Bronchial epithelial cell (primary cell): ENCODE data around the gene SDR9C7. TPM values are rescaled to one million over a fixed set of nuclear protein-coding genes. Genes with fewer than 3 reads are reported as not detected.
"Not testable (repeated sequence)": the region's sequence is repeated elsewhere in the genome, so short reads cannot be mapped to it uniquely, and the experiment has no call there.

Source experiments
- DNase-seq: peaks from one replicate; pipeline ENCODE4 v3.0.0-alpha.2; 2010; ENCODE audit warnings: low read depth
- FAIRE-seq: peaks from 2 replicates; lab custom pipeline; 2011; peaks lifted over from hg19 to GRCh38; lab: Jason Lieb, UNC
- H3K27me3 ChIP-seq: 2 replicates; pipeline ENCODE4 v1.5.1; 2011; ENCODE audit warnings: low read length; ENCODE audit not compliant: control insufficient read depth, insufficient read depth
- H3K36me3 ChIP-seq: 2 replicates; pipeline ENCODE4 v1.5.1; 2011; ENCODE audit warnings: low read length; ENCODE audit not compliant: control insufficient read depth, insufficient read depth
- H3K4me3 ChIP-seq: 2 replicates; pipeline ENCODE4 v1.5.1; 2011; ENCODE audit warnings: mild to moderate bottlenecking, low read depth, low read length, control low read depth
- total RNA-seq: library from RNA; depleted of rRNA; stranded (reverse); fragments of >200 nt; gene quantifications from 2 replicates; pipeline ENCODE4 v1.2.1, GENCODE V29; 2014
- TF ChIP-seq, protein P1 (sequence below): IDR thresholded peaks from 2 replicates; pipeline ENCODE4 v1.5.1; 2011; ENCODE audit warnings: mild to moderate bottlenecking, moderate library complexity, low read length, control low read depth, inconsistent platforms; ENCODE audit not compliant: insufficient read depth, severe bottlenecking

Gene SDR9C7
- total RNA-seq, 1 donor from 2014 or later: 0.26 TPM

GRCh38 chr12:56978397-56979138 is 44.4 kb upstream of the SDR9C7 start:
- DNase-seq: no peak
- no peaks in the 10 kb centered on the region for H3K27me3 ChIP-seq
- no peaks in the 10 kb centered on the region for H3K36me3 ChIP-seq
- no peak for FAIRE-seq
- TF ChIP-seq, protein P1, sequence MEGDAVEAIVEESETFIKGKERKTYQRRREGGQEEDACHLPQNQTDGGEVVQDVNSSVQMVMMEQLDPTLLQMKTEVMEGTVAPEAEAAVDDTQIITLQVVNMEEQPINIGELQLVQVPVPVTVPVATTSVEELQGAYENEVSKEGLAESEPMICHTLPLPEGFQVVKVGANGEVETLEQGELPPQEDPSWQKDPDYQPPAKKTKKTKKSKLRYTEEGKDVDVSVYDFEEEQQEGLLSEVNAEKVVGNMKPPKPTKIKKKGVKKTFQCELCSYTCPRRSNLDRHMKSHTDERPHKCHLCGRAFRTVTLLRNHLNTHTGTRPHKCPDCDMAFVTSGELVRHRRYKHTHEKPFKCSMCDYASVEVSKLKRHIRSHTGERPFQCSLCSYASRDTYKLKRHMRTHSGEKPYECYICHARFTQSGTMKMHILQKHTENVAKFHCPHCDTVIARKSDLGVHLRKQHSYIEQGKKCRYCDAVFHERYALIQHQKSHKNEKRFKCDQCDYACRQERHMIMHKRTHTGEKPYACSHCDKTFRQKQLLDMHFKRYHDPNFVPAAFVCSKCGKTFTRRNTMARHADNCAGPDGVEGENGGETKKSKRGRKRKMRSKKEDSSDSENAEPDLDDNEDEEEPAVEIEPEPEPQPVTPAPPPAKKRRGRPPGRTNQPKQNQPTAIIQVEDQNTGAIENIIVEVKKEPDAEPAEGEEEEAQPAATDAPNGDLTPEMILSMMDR: no peak
- H3K4me3 ChIP-seq: no peak overlapping the region

GRCh38 chr12:56977361-56977760 is 43.2 kb upstream of the SDR9C7 start:
- not testable (repeated sequence) for H3K36me3 ChIP-seq, FAIRE-seq, H3K4me3 ChIP-seq, H3K27me3 ChIP-seq, DNase-seq

GRCh38 chr12:56974224-56974623 is 40.0 kb upstream of the SDR9C7 start:
- H3K4me3 ChIP-seq, DNase-seq, FAIRE-seq, H3K27me3 ChIP-seq, H3K36me3 ChIP-seq: not testable (repeated sequence)

DNA sequence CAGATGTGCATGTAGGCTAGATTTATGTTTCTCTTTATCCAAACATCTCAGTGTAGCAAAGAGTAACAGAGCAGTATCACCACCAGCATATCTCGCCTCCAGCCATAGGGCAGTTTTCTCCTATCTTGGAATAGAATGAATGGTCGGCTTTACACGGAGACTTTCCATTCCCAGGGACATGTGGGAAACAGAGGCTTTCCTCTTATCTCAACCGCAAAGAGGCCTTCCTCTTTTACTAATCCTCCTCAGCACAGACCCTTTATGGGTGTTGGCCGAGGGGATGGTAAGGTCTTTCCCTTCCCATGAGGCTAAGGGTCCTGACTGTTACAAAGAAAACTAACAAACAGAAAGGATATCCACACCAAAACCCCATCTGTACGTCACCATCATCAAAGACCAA is 34.7 kb upstream of the SDR9C7 start:
- FAIRE-seq, DNase-seq, H3K4me3 ChIP-seq, H3K27me3 ChIP-seq, H3K36me3 ChIP-seq: not testable (repeated sequence)

GRCh38 chr12:56965997-56966642 is 31.9 kb upstream of the SDR9C7 start:
- not testable (repeated sequence) for H3K4me3 ChIP-seq, FAIRE-seq, DNase-seq, H3K27me3 ChIP-seq, H3K36me3 ChIP-seq

GRCh38 chr12:56965124-56965523 is 30.9 kb upstream of the SDR9C7 start:
- DNase-seq, H3K36me3 ChIP-seq, FAIRE-seq, H3K27me3 ChIP-seq, H3K4me3 ChIP-seq: not testable (repeated sequence)

DNA sequence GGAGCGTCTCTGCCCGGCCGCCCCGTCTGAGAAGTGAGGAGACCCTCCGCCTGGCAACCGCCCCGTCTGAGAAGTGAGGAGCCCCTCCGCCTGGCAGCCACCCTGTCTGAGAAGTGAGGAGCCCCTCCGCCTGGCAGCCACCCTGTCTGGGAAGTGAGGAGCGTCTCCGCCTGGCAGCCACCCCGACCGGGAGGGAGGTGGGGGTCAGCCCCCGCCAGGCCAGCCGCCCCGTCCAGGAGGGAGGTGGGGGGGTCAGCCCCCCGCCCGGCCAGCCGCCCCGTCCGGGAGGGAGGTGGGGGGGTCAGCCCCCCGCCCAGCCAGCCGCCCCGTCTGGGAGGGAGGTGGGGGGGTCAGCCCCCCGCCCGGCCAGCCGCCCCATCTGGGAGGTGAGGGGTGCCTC is 29.3 kb upstream of the SDR9C7 start:
- H3K36me3 ChIP-seq, H3K27me3 ChIP-seq, FAIRE-seq, H3K4me3 ChIP-seq, DNase-seq: not testable (repeated sequence)

DNA sequence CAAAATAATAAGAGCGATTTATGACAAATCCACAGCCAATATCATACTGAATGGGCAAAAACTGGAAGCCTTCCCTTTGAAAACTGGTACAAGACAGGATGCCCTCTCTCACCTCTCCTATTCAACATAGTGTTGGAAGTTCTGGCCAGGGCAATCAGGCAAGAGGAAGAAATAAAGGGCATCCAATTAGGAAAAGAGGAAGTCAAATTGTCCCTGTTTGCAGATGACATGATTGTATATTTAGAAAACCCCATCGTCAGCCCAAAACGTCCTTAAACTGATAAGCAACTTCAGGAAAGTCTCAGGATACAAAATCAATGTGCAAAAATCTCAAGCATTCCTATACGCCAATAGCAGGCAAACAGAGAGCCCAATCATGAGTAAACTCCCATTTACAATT is 28.0 kb upstream of the SDR9C7 start:
- not testable (repeated sequence) for H3K4me3 ChIP-seq, H3K27me3 ChIP-seq, DNase-seq, FAIRE-seq, H3K36me3 ChIP-seq

DNA sequence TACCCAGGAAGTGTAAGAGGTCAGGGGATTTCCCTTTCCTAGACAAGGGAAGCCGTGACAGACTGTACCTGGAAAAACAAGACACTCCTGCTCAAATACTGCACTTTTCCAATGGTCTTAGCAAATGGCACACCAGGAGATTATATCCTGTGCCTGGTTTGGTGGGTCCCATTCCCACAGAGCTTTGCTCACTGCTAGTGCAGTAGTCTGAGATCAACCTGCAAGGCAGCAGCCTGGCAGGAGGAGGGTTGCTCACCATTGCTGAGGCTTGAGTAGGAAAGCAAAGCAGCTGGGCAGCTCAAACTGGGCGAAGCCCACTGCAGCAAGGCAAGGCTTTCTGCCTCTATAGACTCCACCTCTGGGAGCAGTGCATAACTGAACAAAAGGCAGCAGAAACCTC is 24.2 kb upstream of the SDR9C7 start:
- TF ChIP-seq, protein P1: no peak
- DNase-seq (no peak), FAIRE-seq (no peak)
- H3K36me3 ChIP-seq: no peaks in the 10 kb centered on the region
- no peaks in the 10 kb centered on the region for H3K27me3 ChIP-seq
- no peak overlapping the region for H3K4me3 ChIP-seq
